Panc1 (cell line): ENCODE results near the gene MAP2K3.
"Not testable (repeated sequence)": the region's sequence is repeated elsewhere in the genome, so short reads cannot be mapped to it uniquely, and the experiment has no call there.

Experiments
- CTCF ChIP-seq: fragments of 450-650 bp; IDR thresholded peaks from 2 replicates; pipeline ENCODE4 v1.5.1; 2017; ENCODE audit warnings: mild to moderate bottlenecking
- POLR2AphosphoS5 ChIP-seq: IDR thresholded peaks from 2 replicates; pipeline ENCODE4 v1.6.1; 2012; ENCODE audit warnings: mild to moderate bottlenecking, low read depth, low read length, moderate library complexity
- SIN3A ChIP-seq: IDR thresholded peaks from 2 replicates; pipeline ENCODE4 v1.6.1; 2012; ENCODE audit warnings: low read depth, mild to moderate bottlenecking, low read length, moderate library complexity, borderline replicate concordance; ENCODE audit not compliant: insufficient read depth
- TF ChIP-seq, protein P1 (sequence below), 2 experiments: IDR thresholded peaks; 2 replicates each; pipeline ENCODE4 v1.6.1; 2011 to 2012; ENCODE audit warnings: low read depth in 2 of 2, control low read depth in 1 of 2, low read length in 1 of 2, mild to moderate bottlenecking in 1 of 2, moderate library complexity in 1 of 2; ENCODE audit not compliant: insufficient read depth in 1 of 2

DNA sequence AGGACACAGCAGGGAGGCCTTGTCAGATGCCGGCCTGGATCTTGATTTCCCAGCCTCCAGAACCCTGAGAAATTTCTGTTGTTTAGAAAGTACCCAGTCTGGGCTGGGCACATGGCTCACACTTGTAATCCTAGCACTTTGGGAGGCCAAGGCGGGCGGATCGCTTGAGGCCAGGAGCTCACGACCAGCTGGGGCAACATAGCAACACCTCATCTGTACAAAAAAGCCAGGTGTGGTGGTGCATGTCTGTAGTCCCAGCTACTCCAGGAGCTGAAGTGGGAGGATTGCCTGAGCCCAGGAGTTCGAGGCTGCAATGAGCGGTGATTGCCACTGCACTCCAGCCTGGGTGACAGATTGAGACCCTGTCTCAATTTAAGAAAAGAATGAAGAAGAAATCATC is 34.3 kb downstream of the MAP2K3 start:
- TF ChIP-seq CTCF, POLR2AphosphoS5, SIN3A: not testable (repeated sequence)
- TF ChIP-seq, protein P1, sequence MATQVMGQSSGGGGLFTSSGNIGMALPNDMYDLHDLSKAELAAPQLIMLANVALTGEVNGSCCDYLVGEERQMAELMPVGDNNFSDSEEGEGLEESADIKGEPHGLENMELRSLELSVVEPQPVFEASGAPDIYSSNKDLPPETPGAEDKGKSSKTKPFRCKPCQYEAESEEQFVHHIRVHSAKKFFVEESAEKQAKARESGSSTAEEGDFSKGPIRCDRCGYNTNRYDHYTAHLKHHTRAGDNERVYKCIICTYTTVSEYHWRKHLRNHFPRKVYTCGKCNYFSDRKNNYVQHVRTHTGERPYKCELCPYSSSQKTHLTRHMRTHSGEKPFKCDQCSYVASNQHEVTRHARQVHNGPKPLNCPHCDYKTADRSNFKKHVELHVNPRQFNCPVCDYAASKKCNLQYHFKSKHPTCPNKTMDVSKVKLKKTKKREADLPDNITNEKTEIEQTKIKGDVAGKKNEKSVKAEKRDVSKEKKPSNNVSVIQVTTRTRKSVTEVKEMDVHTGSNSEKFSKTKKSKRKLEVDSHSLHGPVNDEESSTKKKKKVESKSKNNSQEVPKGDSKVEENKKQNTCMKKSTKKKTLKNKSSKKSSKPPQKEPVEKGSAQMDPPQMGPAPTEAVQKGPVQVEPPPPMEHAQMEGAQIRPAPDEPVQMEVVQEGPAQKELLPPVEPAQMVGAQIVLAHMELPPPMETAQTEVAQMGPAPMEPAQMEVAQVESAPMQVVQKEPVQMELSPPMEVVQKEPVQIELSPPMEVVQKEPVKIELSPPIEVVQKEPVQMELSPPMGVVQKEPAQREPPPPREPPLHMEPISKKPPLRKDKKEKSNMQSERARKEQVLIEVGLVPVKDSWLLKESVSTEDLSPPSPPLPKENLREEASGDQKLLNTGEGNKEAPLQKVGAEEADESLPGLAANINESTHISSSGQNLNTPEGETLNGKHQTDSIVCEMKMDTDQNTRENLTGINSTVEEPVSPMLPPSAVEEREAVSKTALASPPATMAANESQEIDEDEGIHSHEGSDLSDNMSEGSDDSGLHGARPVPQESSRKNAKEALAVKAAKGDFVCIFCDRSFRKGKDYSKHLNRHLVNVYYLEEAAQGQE (IDR thresholded peaks at IDR 0.05; ENCODE audit: insufficient read depth in 1 of 2, low read depth in 2 of 2, low read length in 1 of 2), result not testable (repeated sequence)
